HG03045 (cell line): ENCODE measurements around the gene RPL10.
A peak's percentile ranks its signal among the peaks of the same experiment; 100 is the strongest.
"Not testable (repeated sequence)": the region's sequence is repeated elsewhere in the genome, so short reads cannot be mapped to it uniquely, and the experiment has no call there.

Experiments used
- ATAC-seq: cut with Tn5 transposase; IDR thresholded peaks from one replicate; pipeline ENCODE4 v1.9.1; 2021; ENCODE audit warnings: mild to moderate bottlenecking, moderate library complexity; ENCODE audit not compliant: unreplicated experiment

The RPL10 gene

DNA sequence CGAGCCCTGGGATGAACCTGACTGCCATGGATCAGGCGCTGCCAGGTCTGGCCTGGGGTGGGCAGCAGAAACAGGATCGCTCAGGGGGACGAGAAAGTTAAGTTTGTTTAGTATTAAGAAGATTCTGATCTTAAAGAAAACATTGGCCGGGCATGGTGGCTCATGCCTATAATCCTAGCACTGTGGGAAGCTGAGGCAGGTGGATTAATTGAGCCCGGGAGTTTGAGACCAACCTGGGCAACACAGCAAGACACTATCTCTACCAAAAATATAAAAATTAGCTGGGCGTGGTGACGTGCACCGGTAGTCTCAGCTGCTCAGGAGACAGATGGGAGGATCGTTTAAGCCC lies 23.0 kb upstream of the RPL10 start:
- no peak for ATAC-seq

DNA sequence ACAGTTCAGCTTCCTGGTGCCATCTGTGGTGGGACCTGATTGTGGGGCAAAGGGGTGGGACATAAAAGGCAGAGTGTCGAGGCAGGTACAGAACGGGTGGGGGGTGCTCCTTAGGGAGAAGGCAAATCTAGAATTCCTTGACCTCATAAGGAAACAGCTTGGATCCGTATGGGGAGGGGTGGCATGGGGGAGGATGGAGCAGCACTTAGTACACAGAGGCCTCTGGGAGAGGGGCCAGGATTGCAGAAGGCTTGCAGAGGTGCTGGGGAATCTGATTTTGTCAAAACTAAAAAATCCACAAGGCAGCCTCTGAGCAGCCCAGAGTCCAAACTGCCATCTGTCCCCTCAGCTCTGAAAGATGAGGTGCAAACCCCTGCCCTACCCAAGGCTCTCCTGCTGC lies 21.4 kb upstream of the RPL10 start:
- ATAC-seq, result no peak

DNA sequence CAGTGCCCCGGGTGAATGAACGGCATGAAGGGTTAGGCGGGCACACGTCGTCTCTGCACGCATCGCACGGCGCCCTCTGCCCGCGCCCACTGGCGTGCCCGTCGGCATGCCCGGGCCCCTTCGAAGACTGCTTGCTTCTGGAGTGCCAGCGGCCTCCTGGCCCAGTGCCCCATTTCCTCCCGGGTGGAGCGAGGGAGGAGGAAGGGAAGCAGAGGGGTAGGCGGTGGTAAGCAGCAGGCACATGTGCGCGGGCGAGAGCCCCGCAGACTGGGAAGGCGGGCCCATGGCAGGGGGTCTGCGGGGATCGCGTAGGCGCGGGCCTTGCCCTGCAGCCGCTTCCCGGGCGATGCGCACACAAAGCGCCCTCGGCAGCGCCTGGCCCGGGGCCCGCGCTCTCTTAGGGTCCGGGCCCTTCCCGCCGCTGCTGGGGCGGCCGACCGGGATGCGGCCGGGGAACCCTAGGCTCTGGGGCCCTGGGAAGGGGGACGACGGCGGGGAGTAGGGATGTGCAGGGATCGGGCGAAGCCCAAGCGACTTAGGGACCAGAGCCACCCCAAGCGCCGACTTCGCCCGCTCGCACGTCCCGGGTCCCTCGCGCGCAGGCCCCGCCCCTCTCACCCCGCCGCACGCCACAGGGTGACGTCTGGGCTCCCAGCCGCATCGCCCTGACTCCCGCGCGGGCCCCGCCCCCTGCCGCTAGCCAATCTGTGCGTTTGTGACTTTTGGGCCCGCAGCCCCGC lies 19.9 kb upstream of the RPL10 start:
- peak; percentile 2 for ATAC-seq

DNA sequence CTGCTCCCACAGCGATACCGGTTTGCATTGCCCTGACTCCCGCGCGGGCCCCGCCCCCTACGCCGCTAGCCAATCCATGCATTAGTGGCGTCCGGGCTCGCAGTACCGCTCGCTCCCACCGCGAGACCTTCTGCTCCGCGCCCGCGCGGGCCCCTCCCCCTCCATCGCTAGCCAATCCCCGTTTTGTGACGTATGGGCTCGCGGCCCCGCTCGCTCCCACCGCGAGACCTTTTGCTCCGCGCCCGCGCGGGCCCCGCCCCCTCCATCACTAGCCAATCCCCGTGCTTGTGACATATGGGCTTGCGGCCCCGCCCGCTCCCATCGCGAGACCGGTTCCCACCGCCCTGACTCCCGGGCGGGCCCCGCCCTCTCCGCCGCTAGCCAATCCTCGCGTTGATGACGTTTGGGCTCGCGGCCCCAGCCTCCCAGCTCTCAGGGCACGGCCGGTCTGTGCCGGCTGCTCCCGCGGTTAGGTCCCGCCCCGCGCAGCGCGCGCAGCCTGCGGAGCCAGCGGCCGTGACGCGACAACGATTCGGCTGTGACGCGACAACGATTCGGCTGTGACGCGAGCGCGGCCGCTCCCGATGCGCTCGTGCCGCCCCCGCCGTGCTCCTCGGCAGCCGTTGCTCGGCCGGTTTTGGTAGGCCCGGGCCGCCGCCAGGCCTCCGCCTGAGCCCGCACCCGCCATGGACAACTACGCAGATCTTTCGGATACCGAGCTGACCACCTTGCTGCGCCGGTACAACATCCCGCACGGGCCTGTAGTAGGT lies 19.2 kb upstream of the RPL10 start, which contains the start of gene EMD:
Gene EMD (plus strand): TSS at position 497 of the 770 bp plus-strand sequence. CDS start 190 bp downstream, at position 687.
- ATAC-seq, result peak; percentile 82

DNA sequence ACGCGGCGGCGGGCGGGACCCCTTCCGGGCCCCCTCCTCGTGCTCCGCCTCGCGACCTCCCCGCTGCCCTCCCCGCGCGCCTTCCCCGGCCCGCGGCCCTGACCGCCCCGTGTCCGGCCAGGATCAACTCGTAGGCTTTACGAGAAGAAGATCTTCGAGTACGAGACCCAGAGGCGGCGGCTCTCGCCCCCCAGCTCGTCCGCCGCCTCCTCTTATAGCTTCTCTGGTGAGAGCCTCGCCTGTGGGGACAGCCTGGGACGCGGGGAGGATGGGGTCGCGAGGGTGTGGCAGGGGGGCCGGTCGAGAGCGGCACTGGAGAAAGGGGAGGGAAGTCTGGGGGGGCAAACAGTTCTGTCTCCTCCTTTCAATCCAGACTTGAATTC lies 18.6 kb upstream of the RPL10 start:
- ATAC-seq, result no peak

DNA sequence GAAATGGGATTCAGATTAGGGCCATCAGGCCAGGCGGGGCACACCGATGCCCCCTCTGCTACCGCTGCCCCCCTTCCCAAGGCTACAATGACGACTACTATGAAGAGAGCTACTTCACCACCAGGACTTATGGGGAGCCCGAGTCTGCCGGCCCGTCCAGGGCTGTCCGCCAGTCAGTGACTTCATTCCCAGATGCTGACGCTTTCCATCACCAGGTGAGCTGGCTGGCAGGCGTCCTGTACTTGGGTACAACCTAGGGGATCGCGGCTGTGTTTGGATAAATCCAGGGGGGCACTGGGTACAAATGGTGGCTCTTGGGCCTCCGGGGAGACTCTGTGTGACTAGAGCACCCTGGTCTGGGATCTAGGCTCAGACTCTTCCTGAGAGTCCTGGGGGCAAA lies 18.0 kb upstream of the RPL10 start:
- no peak for ATAC-seq

DNA sequence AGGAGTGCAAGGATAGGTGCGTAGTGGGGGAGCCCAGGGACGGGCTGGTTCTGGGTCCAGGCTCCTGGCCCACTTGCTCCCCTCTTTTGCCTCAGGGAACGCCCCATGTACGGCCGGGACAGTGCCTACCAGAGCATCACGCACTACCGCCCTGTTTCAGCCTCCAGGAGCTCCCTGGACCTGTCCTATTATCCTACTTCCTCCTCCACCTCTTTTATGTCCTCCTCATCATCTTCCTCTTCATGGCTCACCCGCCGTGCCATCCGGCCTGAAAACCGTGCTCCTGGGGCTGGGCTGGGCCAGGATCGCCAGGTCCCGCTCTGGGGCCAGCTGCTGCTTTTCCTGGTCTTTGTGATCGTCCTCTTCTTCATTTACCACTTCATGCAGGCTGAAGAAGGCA lies 17.4 kb upstream of the RPL10 start:
- no peak for ATAC-seq

DNA sequence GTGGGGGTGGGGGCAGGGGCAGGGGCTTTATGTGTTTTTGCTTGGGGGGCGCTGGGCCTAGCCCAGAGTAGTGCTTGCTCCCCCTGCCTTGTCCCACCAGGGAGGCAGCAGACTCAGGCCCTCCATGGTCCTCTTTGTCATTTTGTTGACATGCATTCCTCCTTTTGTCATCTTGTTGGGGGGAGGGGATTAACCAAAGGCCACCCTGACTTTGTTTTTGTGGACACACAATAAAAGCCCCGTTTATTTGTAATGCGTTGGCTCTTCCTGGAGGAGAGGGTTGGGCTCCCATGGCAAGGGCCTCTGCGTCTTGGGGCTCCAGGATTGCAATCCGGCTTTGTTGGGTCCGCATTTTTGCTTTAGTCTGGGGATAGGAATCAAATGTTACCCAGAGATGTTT lies 16.9 kb upstream of the RPL10 start:
- no peak for ATAC-seq

DNA sequence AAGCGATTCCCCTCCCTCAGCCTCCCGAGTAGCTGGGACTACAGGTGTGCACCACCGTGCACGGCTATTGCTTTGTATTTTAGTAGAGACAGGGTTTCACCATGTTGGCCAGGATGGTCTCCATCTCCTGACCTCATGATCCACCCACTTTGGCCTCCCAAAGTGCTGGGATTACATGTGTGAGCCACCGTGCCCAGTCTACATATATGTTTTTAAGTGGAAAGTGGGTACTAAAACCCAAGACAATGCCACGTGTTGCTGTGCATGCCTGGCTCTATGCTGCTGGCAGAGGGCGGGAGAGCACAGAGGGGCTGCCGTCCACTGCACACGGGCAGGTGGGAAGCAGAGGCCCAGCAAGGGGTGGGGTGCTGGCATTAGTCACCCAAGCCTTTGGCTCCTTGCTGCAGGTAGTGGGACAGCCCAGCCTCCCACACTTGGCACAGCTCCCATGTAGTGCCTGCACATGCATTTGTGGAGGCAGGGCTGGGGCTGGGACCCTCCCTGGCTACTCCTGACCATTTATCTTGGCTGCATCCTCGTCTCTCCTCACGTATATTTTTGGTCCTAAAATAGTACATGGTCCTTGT lies 15.6 kb upstream of the RPL10 start:
- ATAC-seq, result no peak

DNA sequence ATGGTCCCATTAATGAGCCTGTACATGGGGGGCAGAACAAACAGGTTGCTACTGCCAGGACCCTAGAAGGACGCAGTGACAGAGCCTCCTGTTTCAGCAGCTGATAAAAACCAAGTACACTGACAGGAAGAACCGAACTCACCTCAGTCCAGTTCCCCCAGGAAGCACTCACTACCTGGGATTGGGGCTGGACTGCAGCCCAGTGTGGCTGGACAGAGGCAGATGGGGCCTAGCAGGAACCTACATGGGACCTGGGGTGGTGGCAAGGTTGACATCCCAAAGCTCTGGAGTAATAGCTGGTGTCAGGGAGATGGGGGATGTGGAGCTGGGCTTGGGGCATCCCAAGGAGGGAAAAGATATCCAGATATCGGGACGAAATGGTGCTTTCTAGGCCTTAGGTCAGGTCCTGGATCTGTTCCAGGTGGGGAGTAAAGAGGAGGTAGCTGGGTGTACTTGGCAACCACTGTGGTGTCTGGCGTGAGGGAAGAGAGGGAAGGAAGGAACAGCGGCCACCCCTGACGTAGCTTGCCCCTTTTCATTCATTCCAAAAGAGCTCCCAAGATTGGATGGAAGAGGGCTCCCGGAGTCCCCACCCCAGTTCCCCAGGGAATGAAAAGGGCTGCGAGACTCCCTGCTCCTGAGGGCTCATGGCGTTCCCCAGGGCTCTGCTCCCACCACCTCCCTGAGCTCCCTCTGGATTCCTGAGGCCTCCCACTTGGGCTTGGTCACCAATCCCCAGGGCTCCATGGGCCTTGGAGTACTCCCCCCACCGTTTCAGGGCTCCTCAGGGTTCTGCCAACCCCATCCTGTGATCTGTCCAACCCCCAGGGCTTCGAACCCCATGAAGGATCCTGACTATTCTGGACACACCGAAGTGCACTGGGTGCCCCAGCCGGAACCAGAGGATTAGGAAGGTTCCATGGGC lies 14.6 kb upstream of the RPL10 start:
- ATAC-seq, result no peak

DNA sequence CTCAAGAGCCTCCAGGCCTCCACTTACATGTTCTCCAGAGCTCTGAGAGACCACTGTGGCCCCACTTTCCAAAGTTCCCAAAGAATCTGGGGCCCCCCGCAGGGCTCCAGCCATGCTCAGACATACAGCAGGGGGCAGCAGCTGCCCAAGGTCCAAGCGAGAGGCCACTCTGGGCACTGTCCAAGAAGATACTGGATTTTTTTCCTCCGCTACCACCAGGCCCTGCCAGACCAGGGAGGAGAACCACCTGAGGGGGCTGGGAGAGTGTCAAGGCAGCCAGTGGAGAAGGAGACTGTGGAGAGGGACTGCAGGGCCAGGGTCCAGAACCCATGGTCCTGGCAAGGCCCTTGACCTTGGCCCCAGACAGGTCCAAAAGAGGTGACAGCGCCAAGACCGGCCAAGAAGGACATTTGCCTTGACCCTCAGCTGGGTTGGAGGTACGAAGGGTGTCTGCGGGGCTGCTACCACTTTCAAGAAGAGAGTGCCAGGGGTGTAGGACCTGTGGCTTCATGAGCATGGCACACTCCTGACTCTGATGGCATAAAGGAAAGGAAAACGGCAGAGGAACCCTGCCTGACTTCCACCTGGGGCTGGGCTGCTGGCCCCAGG lies 13.8 kb upstream of the RPL10 start:
- no peak for ATAC-seq

DNA sequence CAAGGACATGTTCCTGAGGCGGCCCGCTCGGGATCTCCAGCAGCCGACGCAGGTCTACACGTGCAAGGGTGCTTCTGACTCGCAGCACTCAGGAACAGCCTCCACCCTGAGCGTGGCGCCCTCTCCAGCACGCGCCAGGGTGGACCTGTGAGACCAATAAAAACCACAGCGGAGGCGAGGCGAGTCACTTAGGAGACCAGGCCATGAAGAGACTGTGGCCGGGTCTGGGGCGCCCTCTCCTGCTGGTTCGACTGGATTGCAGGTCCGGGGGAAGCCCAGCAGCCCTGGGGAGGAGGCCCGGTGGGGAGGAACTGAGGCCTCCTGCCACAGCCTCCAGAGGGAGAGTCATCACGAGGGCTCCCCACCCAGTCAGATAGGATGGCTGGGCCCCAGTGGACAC lies 10.1 kb upstream of the RPL10 start:
- ATAC-seq, result not testable (repeated sequence)

DNA sequence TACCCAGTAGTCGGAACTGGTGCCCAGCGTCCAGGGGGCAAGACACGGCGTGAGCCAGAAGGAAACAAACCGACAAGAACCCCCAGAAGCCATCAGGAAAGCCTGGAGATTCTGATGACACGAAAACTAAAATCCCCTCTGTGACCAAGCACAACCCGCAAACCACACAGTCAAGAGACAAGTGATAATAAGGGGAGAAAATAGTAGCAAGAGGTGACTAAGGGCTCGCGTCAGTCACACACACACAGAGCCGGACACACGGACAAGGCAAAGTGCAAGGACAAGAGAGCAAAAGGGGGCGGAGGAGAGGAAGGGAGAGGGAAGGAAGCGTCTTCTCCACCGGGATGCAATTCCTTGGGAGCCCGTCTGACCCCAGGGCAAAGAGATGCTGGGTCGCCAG lies 9.5 kb upstream of the RPL10 start:
- ATAC-seq, result not testable (repeated sequence)

DNA sequence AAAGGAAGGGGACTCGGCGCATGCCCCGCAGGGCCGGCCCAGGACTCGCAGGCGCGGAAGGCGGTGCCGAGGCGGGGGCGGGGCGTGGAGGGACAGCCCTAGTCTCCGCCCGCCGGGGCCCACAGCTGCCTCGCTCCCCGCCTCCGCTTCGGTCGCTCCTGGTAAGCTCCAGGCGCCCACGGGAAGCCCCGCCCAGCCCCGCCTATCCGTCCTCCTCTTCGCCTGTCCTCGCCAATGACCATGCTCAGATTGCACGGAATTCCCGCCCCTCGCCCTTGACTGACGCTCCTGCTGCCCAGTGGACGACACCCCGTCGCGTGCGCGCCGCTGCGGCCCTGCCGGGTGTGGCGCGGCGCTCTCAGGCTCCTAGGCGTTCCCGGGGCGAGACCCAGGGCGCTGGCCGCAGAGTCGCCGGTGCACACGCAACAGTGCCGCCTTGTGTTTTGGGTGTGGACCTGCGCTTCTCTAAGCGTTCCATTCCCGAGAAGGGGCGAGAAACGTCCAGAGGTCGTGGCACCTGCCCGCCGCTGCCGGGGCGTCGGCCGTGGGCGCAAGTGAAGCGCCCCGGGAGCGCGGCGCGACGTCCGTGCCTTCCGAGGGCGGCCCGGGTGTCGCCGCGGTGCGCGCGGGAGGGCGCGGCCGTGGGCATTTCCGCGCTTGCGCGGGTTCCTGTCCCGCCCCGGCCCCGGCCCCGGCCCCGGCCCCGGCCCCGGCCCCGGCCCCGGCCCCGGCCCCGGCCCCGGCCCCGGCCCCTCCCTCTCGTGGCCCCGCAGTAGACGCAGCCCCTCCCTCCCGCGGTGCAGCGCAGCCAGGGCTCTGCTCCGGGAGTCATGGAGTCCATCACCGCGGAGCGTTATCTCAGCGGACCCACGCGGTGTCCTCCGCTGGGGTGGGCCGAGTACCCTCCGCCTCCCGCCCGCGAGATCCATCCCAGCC lies 8.1 kb upstream of the RPL10 start:
- ATAC-seq, result peak; percentile 68

DNA sequence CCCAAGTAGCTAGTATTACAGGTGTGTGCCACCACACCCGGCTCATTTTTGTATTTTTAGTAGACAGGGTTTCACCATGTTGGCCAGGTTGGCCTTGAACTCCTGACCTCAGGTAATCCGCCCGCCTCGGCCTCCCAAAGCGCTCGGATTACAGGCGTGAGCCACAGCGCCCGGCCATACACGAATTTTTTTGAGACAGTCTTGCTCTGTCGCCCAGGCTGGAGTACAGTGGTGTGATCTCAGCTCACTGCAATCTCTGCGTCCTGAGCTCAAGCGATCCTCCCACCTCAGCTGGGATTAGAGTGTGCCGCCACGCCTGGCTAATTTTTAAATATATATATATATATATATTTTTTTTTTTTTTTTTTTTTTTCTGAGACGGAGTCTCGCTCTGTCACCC lies 1.8 kb upstream of the RPL10 start:
- not testable (repeated sequence) for ATAC-seq

DNA sequence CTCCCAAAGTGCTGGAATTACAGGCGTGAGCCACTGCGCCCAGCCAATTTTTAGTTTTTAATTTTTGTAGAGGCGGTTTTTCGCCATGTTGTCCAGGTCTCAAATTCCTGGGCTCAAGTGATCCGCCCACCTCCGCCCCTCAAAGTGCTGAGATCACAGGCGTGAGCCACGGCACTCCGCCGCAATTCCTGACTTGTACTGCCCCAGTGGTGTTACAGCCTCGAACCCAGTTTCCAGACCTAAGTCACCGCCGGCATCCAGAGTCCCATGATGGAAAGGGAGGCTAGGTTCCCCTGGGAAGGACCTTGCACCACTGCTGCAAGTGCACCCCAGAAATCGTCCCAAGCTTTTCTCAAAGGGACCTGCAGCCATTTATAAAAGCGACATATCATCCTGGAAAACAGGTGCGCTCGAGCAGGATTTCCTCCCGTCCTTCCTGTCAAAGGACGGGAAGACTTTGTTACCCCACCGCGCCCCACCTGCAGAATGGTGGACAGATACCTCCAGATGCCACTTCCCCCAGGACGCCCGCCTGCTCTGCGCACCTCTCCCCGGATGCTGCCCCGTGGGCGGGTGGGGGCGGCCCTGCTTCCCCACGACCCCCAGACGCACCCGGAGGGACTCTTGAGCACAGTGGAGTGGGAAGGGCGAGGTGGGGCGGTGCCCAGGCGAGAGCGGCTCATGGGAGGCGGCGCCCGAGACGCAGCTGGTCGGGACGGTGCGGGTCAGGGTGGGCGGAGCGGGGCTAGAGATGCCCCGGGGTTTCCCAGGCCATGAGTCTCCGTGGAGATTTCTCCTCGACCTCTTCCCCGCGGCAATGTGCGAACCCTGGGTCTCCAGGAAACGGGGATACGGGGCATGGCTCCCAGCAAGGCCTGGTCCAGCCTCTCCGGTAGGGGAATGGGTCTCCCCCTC lies 947 bp upstream of the RPL10 start:
- ATAC-seq, result peak; percentile 53

DNA sequence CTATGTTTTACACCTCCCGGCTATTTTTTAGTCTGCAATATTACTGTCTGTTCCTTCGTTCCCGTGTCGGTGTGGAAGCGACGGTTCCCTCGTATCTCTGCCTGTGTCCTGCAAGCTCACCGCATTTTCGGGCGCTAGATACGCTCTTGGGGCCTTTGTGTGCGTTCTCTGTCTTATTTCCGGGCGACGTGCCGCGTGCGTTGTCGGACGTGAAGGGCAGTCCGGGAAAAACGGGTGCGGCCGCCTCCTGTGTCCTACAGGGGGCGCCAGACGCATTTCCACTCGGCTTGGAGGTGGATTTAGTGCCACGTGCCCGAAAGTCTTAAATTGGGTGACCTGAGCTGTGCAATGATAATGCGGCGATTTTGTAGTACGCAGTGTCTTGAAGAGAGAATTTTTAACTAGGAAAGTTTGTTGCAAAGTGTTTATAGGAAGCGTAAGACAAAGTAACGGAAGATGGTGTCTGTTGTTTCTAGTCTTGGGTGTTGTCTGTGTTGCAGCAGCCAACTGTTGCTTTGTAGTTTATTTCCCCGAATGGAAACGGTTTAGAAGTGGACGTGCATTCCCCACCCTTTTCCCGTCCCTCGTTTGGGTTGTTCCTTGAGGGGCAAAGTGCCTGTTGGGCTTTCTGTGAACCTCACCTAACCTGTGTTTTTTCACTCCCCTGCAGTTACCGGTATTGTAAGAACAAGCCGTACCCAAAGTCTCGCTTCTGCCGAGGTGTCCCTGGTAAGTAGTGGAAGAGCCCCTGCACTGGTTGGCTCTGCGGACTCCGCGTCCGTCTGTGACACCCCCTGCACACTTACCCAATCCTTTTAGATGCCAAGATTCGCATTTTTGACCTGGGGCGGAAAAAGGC lies 720 bp downstream of the RPL10 start:
- peak; percentile 33 for ATAC-seq
